ENCODE measurements around the gene NDUFS4. TPM values are rescaled to one million over a fixed set of nuclear protein-coding genes. Genes with fewer than 3 reads are reported as not detected.
"Not testable (repeated sequence)": the region's sequence is repeated elsewhere in the genome, so short reads cannot be mapped to it uniquely, and the experiment has no call there.

NDUFS4 gene
- total RNA-seq, 4 donors from 2014 or later, result 30.4 to 99.7 (median 80.8) TPM

- Histone ChIP-seq H3K4me3 (no peak overlapping the region), H3K27ac (no peak overlapping the region), H3K27me3 (no peaks in the 10 kb centered on the region), H3K36me3 (no peaks in the 10 kb centered on the region), H3K9me3 (no peaks in the 10 kb centered on the region), H3K4me1 (no peaks in the 10 kb centered on the region)
- in situ Hi-C loops (cut with MboI; ENCODE audit: low pct_ligation_motif_present in 1 of 4, low pct_unique_long_range_greater_than_20kb in 1 of 4, low sequenced_read_pairs in 3 of 4) (no loop called here), intact Hi-C loops (cut with DNase I; ENCODE audit: low total_unique reads) (no loop called here)
- TF ChIP-seq EP300 (IDR thresholded peaks at IDR 0.05; ENCODE audit: low read depth), result no peak
- no peak for TF ChIP-seq POLR2AphosphoS5 (IDR thresholded peaks at IDR 0.05)
- no peak for TF ChIP-seq CTCF (IDR thresholded peaks at IDR 0.05)
- TF ChIP-seq POLR2A (IDR thresholded peaks at IDR 0.05), result no peak
- no peak for DNase-seq
- 87 to 100% methylated on average over 1 of the region's 1 CpG for WGBS, 2 donors (ENCODE audit: low coverage in 1 of 2)
Measured at GRCh38 chr5:53537711-53538110, 22.7 kb upstream of the NDUFS4 start.

- DNase-seq; H3K36me3 ChIP-seq; H3K4me3 ChIP-seq; H3K4me1 ChIP-seq; in situ Hi-C loops (cut with MboI; ENCODE audit: low pct_ligation_motif_present in 1 of 4, low pct_unique_long_range_greater_than_20kb in 1 of 4, low sequenced_read_pairs in 3 of 4); intact Hi-C loops (cut with DNase I; ENCODE audit: low total_unique reads); H3K9me3 ChIP-seq; H3K27ac ChIP-seq; H3K27me3 ChIP-seq: not testable (repeated sequence)
- 93 to 97% methylated on average over 5 to 7 of the region's 7 CpGs for WGBS, 2 donors (ENCODE audit: low coverage in 1 of 2)
Measured at GRCh38 chr5:53540739-53541138, 19.7 kb upstream of the NDUFS4 start.

GRCh38 chr5:53541859-53542258, 18.6 kb upstream of the NDUFS4 start:
- 94 to 100% methylated on average over 2 of the region's 2 CpGs for WGBS, 2 donors (ENCODE audit: low coverage in 1 of 2)
- no peaks in the 10 kb centered on the region for H3K36me3 ChIP-seq
- H3K27ac ChIP-seq, result no peak overlapping the region
- H3K4me1 ChIP-seq, result peaks cover 0 to 5% (median 0%) of the 10 kb centered on the region in 4 donors
- intact Hi-C loops (cut with DNase I; ENCODE audit: low total_unique reads) (no loop called here), in situ Hi-C loops (cut with MboI; ENCODE audit: low pct_ligation_motif_present in 1 of 4, low pct_unique_long_range_greater_than_20kb in 1 of 4, low sequenced_read_pairs in 3 of 4) (no loop called here)
- DNase-seq, result no peak
- no peaks in the 10 kb centered on the region for H3K27me3 ChIP-seq
- no peaks in the 10 kb centered on the region for H3K9me3 ChIP-seq
- no peak for TF ChIP-seq POLR2A (IDR thresholded peaks at IDR 0.05)
- TF ChIP-seq CTCF (IDR thresholded peaks at IDR 0.05), result no peak
- no peak for TF ChIP-seq EP300 (IDR thresholded peaks at IDR 0.05; ENCODE audit: low read depth)
- TF ChIP-seq POLR2AphosphoS5 (IDR thresholded peaks at IDR 0.05), result no peak
- H3K4me3 ChIP-seq, result no peak overlapping the region

GRCh38 chr5:53542926-53543325, 17.5 kb upstream of the NDUFS4 start:
- no peaks in the 10 kb centered on the region for H3K9me3 ChIP-seq
- H3K4me1 ChIP-seq, result peaks cover 0 to 14% (median 2%) of the 10 kb centered on the region in 4 donors
- in situ Hi-C loops (cut with MboI; ENCODE audit: low pct_ligation_motif_present in 1 of 4, low pct_unique_long_range_greater_than_20kb in 1 of 4, low sequenced_read_pairs in 3 of 4) (no loop called here), intact Hi-C loops (cut with DNase I; ENCODE audit: low total_unique reads) (no loop called here)
- no peaks in the 10 kb centered on the region for H3K36me3 ChIP-seq
- no peak overlapping the region for H3K4me3 ChIP-seq
- no peak for DNase-seq
- no peak overlapping the region for H3K27ac ChIP-seq
- 73 to 77% methylated on average over 2 of the region's 2 CpGs for WGBS, 2 donors (ENCODE audit: low coverage in 1 of 2)
- no peaks in the 10 kb centered on the region for H3K27me3 ChIP-seq
- no peak for TF ChIP-seq POLR2A (IDR thresholded peaks at IDR 0.05)
- no peak for TF ChIP-seq CTCF (IDR thresholded peaks at IDR 0.05)

- no peak overlapping the region for H3K4me3 ChIP-seq
- TF ChIP-seq POLR2A (IDR thresholded peaks at IDR 0.05) (no peak), EP300 (IDR thresholded peaks at IDR 0.05; ENCODE audit: low read depth) (no peak), POLR2AphosphoS5 (IDR thresholded peaks at IDR 0.05) (no peak), CTCF (IDR thresholded peaks at IDR 0.05) (no peak)
- no peaks in the 10 kb centered on the region for H3K9me3 ChIP-seq
- H3K36me3 ChIP-seq, result no peaks in the 10 kb centered on the region
- no peak for DNase-seq
- H3K27me3 ChIP-seq, result no peaks in the 10 kb centered on the region
- H3K27ac ChIP-seq, result no peak overlapping the region
- in situ Hi-C loops (cut with MboI; ENCODE audit: low pct_ligation_motif_present in 1 of 4, low pct_unique_long_range_greater_than_20kb in 1 of 4, low sequenced_read_pairs in 3 of 4) (no loop called here), intact Hi-C loops (cut with DNase I; ENCODE audit: low total_unique reads) (no loop called here)
- H3K4me1 ChIP-seq, result peaks cover 0 to 18% (median 3%) of the 10 kb centered on the region in 4 donors
- 80 to 82% methylated on average over 2 of the region's 2 CpGs for WGBS, 2 donors (ENCODE audit: low coverage in 1 of 2)
Measured at GRCh38 chr5:53543401-53543800, 17.0 kb upstream of the NDUFS4 start.
